Astrocyte (in vitro differentiated cells and primary cell): ENCODE data around the gene COPZ2. TPM values are rescaled to one million over a fixed set of nuclear protein-coding genes. Genes with fewer than 3 reads are reported as not detected.

Experiments used
- DNase-seq: peaks from one replicate; pipeline ENCODE4 v3.0.0-alpha.2; 2010; ENCODE audit warnings: low read depth
- FAIRE-seq: peaks from 2 replicates; lab custom pipeline; 2011; peaks lifted over from hg19 to GRCh38; lab: Jason Lieb, UNC
- H2AFZ ChIP-seq: 2 replicates; pipeline ENCODE4 v1.6.0; 2012; ENCODE audit warnings: low read depth, low read length, inconsistent platforms
- H3K27ac ChIP-seq: 2 replicates; pipeline ENCODE4 v1.5.1; 2011; ENCODE audit warnings: low read depth, low read length, inconsistent platforms
- H3K27me3 ChIP-seq: 2 replicates; pipeline ENCODE4 v1.6.0; 2011; ENCODE audit warnings: low read length, inconsistent platforms; ENCODE audit not compliant: insufficient read depth
- H3K36me3 ChIP-seq: 2 replicates; pipeline ENCODE4 v1.5.1; 2011; ENCODE audit warnings: low read length, inconsistent platforms; ENCODE audit not compliant: insufficient read depth
- H3K4me1 ChIP-seq: 2 replicates; pipeline ENCODE4 v1.5.1; 2011; ENCODE audit warnings: low read length, inconsistent platforms; ENCODE audit not compliant: insufficient read depth
- H3K4me2 ChIP-seq: 2 replicates; pipeline ENCODE4 v1.6.0; 2012; ENCODE audit warnings: low read length, inconsistent platforms
- H3K4me3 ChIP-seq: 2 replicates; pipeline ENCODE4 v1.5.1; 2011; ENCODE audit warnings: low read depth, mild to moderate bottlenecking, low read length, inconsistent platforms; ENCODE audit not compliant: insufficient read depth
- H3K79me2 ChIP-seq: 2 replicates; pipeline ENCODE4 v1.6.0; 2012; ENCODE audit warnings: mild to moderate bottlenecking, low read length, inconsistent platforms; ENCODE audit not compliant: insufficient read depth
- H3K9ac ChIP-seq: 2 replicates; pipeline ENCODE4 v1.6.0; 2012; ENCODE audit warnings: mild to moderate bottlenecking, low read length, inconsistent platforms
- H3K9me3 ChIP-seq: 2 replicates; pipeline ENCODE4 v1.5.1; 2012; ENCODE audit warnings: low read depth, mild to moderate bottlenecking, low read length, inconsistent platforms; ENCODE audit not compliant: insufficient read depth
- H4K20me1 ChIP-seq: 2 replicates; pipeline ENCODE4 v1.6.0; 2012; ENCODE audit warnings: low read length, inconsistent platforms; ENCODE audit not compliant: insufficient read depth
- H3K27ac Mint-ChIP-seq: one replicate; pipeline ENCODE4 v1.8.0; 2021; ENCODE audit warnings: mild to moderate bottlenecking, mixed read lengths; ENCODE audit not compliant: unreplicated experiment
- H3K27me3 Mint-ChIP-seq: one replicate; pipeline ENCODE4 v1.8.0; 2021; ENCODE audit warnings: low read depth, mixed read lengths; ENCODE audit not compliant: unreplicated experiment
- H3K36me3 Mint-ChIP-seq: one replicate; pipeline ENCODE4 v1.8.0; 2021; ENCODE audit warnings: low read depth, mixed read lengths; ENCODE audit not compliant: unreplicated experiment
- H3K4me1 Mint-ChIP-seq: one replicate; pipeline ENCODE4 v1.8.0; 2021; ENCODE audit warnings: low read depth, mixed read lengths; ENCODE audit not compliant: unreplicated experiment
- H3K4me3 Mint-ChIP-seq: one replicate; pipeline ENCODE4 v1.8.0; 2021; ENCODE audit warnings: mild to moderate bottlenecking, moderate library complexity, mixed read lengths; ENCODE audit not compliant: unreplicated experiment
- H3K9me3 Mint-ChIP-seq: one replicate; pipeline ENCODE4 v1.8.0; 2021; ENCODE audit warnings: mild to moderate bottlenecking, mixed read lengths; ENCODE audit not compliant: unreplicated experiment
- CTCF ChIP-seq: IDR thresholded peaks from 2 replicates; pipeline ENCODE4 v1.5.1; 2011; ENCODE audit warnings: low read depth, mild to moderate bottlenecking, inconsistent platforms, low read length, moderate library complexity; ENCODE audit not compliant: insufficient read depth
- EZH2 ChIP-seq: IDR thresholded peaks from 2 replicates; pipeline ENCODE4 v1.6.1; 2012; ENCODE audit warnings: mild to moderate bottlenecking, low read length, inconsistent platforms; ENCODE audit not compliant: insufficient read depth
- total RNA-seq: library from RNA; stranded (reverse); gene quantifications from 2 replicates; pipeline ENCODE4 v1.2.1, GENCODE V29; 2021

COPZ2 gene
- total RNA-seq, 1 donor from 2014 or later: 25.1 TPM

GRCh38 chr17:47982645-47983390 is 54.8 kb downstream of the COPZ2 start:
- no peak for FAIRE-seq
- H3K4me1 ChIP-seq: peaks cover 11% of the 10 kb centered on the region

GRCh38 chr17:47982091-47982617 is 55.4 kb downstream of the COPZ2 start:
- Histone ChIP-seq H3K9me3 (no peaks in the 10 kb centered on the region), H2AFZ (no peak overlapping the region), H3K4me1 (peaks cover 6% of the 10 kb centered on the region), H3K4me2 (no peak overlapping the region), H3K79me2 (no peaks in the 10 kb centered on the region), H3K4me3 (no peak overlapping the region), H3K36me3 (peaks cover 34% of the 10 kb centered on the region), H3K27me3 (no peaks in the 10 kb centered on the region), H4K20me1 (no peaks in the 10 kb centered on the region), H3K9ac (no peak overlapping the region), H3K27ac (no peak overlapping the region)
- DNase-seq (no peak), FAIRE-seq (no peak)
- H3K4me1 Mint-ChIP-seq: peaks cover under 1% of the 10 kb centered on the region
- peaks cover 44% of the 10 kb centered on the region for H3K36me3 Mint-ChIP-seq
- H3K27me3 Mint-ChIP-seq: peaks cover 9% of the 10 kb centered on the region
- no peak overlapping the region for H3K4me3 Mint-ChIP-seq
- H3K27ac Mint-ChIP-seq: no peak overlapping the region
- TF ChIP-seq EZH2 (no peak), CTCF (no peak)
- H3K9me3 Mint-ChIP-seq: no peaks in the 10 kb centered on the region

More at GRCh38 chr17:47982645-47983390, 54.8 kb downstream of the COPZ2 start:
- H3K9me3 ChIP-seq: no peaks in the 10 kb centered on the region
- H3K27ac ChIP-seq: no peak overlapping the region
- H3K36me3 ChIP-seq: peaks cover 30% of the 10 kb centered on the region
- no peak overlapping the region for H3K4me3 Mint-ChIP-seq
- no peaks in the 10 kb centered on the region for H3K9me3 Mint-ChIP-seq
- H3K27ac Mint-ChIP-seq: no peak overlapping the region
- no peak overlapping the region for H3K4me2 ChIP-seq
- H3K79me2 ChIP-seq: no peaks in the 10 kb centered on the region
- H3K4me1 Mint-ChIP-seq: peaks cover 4% of the 10 kb centered on the region
- H3K4me3 ChIP-seq: no peak overlapping the region
- H3K27me3 ChIP-seq: no peaks in the 10 kb centered on the region
- H3K9ac ChIP-seq: no peak overlapping the region
- no peak overlapping the region for H2AFZ ChIP-seq
- H4K20me1 ChIP-seq: no peaks in the 10 kb centered on the region
- no peak for DNase-seq
- TF ChIP-seq CTCF (no peak), EZH2 (no peak)
- H3K27me3 Mint-ChIP-seq: peaks cover 12% of the 10 kb centered on the region
- H3K36me3 Mint-ChIP-seq: peaks cover 42% of the 10 kb centered on the region

- no peak overlapping the region for H3K27ac Mint-ChIP-seq
- H3K4me1 Mint-ChIP-seq: no peaks in the 10 kb centered on the region
- no peak overlapping the region for H2AFZ ChIP-seq
- peaks cover 5% of the 10 kb centered on the region for H3K4me1 ChIP-seq
- no peaks in the 10 kb centered on the region for H4K20me1 ChIP-seq
- no peak overlapping the region for H3K27ac ChIP-seq
- H3K9ac ChIP-seq: no peak overlapping the region
- no peak overlapping the region for H3K4me3 ChIP-seq
- peaks cover 34% of the 10 kb centered on the region for H3K36me3 ChIP-seq
- peaks cover 44% of the 10 kb centered on the region for H3K36me3 Mint-ChIP-seq
- no peaks in the 10 kb centered on the region for H3K9me3 Mint-ChIP-seq
- TF ChIP-seq CTCF (no peak), EZH2 (no peak)
- H3K27me3 Mint-ChIP-seq: peaks cover 6% of the 10 kb centered on the region
- DNase-seq (no peak), FAIRE-seq (no peak)
- H3K79me2 ChIP-seq: no peaks in the 10 kb centered on the region
- no peaks in the 10 kb centered on the region for H3K9me3 ChIP-seq
- no peaks in the 10 kb centered on the region for H3K27me3 ChIP-seq
- H3K4me3 Mint-ChIP-seq: no peak overlapping the region
- H3K4me2 ChIP-seq: no peak overlapping the region
Observed at GRCh38 chr17:47981462-47981861, 56.1 kb downstream of the COPZ2 start.
